ENCODE measurements around the gene FAM13A.

FAM13A gene

DNA sequence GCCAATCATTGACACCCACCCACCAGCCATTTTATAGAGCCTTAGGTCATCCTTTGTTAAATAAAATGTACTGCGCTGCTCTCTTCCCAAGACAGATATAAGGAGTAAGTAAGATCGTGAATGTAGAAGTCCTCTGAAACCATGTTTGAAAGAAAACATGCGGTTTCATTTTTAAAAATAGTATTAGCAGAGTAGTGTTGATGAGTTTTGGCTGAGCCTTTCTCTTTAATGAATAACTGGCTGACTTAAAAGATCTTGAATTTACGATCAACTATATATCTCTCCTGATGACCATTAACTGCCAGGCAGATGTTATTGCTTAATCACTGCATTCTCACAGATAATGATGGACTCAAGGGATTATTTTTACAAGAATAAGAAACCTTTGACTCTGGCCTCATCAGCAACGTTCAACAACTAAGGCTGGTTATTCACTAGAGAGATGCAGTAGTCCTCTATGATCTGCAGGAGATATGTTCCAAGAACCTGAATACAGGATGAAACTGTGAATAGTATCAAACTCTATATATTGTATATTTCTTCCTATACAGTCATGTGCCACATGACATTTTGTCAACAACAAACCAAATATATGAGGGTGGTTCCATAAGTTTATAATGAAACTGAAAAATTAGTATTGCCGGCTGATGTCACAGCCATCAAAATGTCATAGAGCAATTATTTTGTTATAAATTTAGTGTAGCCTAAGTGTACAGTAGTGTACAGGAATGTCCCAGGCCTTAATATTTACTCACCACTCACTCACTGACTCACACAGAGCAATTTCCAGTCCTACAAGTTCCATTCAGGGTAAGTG is 80.8 kb downstream of the FAM13A start:
- ChIA-PET POLR2A (no interaction called here), CTCF (no interaction called here)
- DNase-seq (ENCODE audit: extremely low spot score), result no peak

GRCh38 chr4:88971536-88971935 is 85.4 kb downstream of the FAM13A start:
- no peak for TF ChIP-seq PKNOX1 (IDR thresholded peaks at IDR 0.05)
- TF ChIP-seq BHLHE40 (IDR thresholded peaks at IDR 0.05; ENCODE audit: borderline replicate concordance), result no peak
- TF ChIP-seq HDGF (IDR thresholded peaks at IDR 0.05; ENCODE audit: borderline replicate concordance), result no peak
- no peak for TF ChIP-seq FOXA1 (IDR thresholded peaks at IDR 0.05)
- TF ChIP-seq FOXK2 (IDR thresholded peaks at IDR 0.05), result no peak
- no peak for TF ChIP-seq LEF1 (IDR thresholded peaks at IDR 0.05; ENCODE audit: borderline replicate concordance)
- no peak for TF ChIP-seq L3MBTL2 (conservative IDR thresholded peaks at IDR 0.05)
- TF ChIP-seq ELF4 (IDR thresholded peaks at IDR 0.05), result no peak
- no peak for TF ChIP-seq SP1 (IDR thresholded peaks at IDR 0.05)
- TF ChIP-seq FOXM1 (IDR thresholded peaks at IDR 0.05; ENCODE audit: borderline replicate concordance), result no peak
- CTCF ChIA-PET, result no interaction called here
- DNase-seq (ENCODE audit: extremely low spot score), result no peak
- POLR2A ChIA-PET, result no interaction called here

More for the DNA sequence above, 80.8 kb downstream of the FAM13A start:
- TF ChIP-seq NFRKB (IDR thresholded peaks at IDR 0.05), result no peak
- no peak for TF ChIP-seq LEF1 (IDR thresholded peaks at IDR 0.05; ENCODE audit: borderline replicate concordance)
- peak; percentile 6; the same call in 1 of the 2 replicates for TF ChIP-seq PKNOX1 (IDR thresholded peaks at IDR 0.05)

DNA sequence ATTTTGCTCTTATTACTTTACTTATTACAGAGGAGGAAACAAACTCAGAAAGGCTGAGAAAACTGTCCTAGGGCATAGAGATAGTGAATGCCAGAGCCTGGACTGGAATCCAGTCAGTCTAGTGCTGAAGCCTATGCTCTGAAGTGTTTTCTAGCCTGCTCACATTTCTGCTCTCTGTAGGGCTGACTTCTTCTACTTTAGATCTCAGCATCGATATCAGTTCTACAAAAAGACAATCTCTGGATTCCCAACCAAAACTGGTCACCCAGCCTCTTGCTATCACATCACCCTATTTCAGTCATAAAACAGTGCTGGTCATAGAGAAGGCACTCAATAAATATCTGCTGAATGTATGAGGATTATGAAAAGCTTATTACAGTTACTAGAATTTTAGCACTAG is 87.2 kb downstream of the FAM13A start:
- TF ChIP-seq FOXA1 (IDR thresholded peaks at IDR 0.05) (no peak), ZNF384 (IDR thresholded peaks at IDR 0.05) (no peak), TARDBP (IDR thresholded peaks at IDR 0.05) (no peak), FOXM1 (IDR thresholded peaks at IDR 0.05; ENCODE audit: borderline replicate concordance) (no peak), BHLHE40 (IDR thresholded peaks at IDR 0.05; ENCODE audit: borderline replicate concordance) (no peak), SUZ12 (IDR thresholded peaks at IDR 0.05) (no peak)
- ChIA-PET CTCF (no interaction called here), POLR2A (no interaction called here)
- DNase-seq (ENCODE audit: extremely low spot score), result no peak

DNA sequence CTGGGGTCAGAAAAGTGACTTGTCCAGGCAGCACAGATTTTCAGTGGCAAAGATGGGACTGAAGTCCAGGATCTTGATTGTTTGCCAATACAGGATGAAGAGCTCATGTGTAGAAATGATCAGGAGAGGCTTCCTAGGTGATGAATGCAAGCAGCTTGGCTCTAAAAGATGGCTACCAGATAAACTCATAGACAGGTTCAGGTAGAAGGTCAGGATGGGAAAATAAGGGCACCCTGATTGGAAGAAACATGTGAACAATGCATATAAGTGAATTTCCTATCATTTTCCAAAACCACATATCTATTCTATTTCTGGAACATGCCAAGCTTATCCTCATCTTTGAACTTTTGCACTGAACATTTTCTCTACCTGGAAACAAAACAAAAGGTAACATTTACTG is 87.7 kb downstream of the FAM13A start:
- ChIA-PET POLR2A (no interaction called here), CTCF (no interaction called here)
- TF ChIP-seq SP1 (IDR thresholded peaks at IDR 0.05) (no peak), ARNT (IDR thresholded peaks at IDR 0.05) (no peak), ELF4 (IDR thresholded peaks at IDR 0.05) (no peak), L3MBTL2 (conservative IDR thresholded peaks at IDR 0.05) (no peak), BHLHE40 (IDR thresholded peaks at IDR 0.05; ENCODE audit: borderline replicate concordance) (no peak), HDGF (IDR thresholded peaks at IDR 0.05; ENCODE audit: borderline replicate concordance) (no peak), TARDBP (IDR thresholded peaks at IDR 0.05) (no peak), NFRKB (IDR thresholded peaks at IDR 0.05) (no peak), FOXA1 (IDR thresholded peaks at IDR 0.05) (no peak)
- no peak for DNase-seq (ENCODE audit: extremely low spot score)

GRCh38 chr4:88967883-88968331 is 89.1 kb downstream of the FAM13A start:
- ChIA-PET POLR2A (no interaction called here), CTCF (no interaction called here)
- TF ChIP-seq ARNT (IDR thresholded peaks at IDR 0.05) (no peak), ELF4 (IDR thresholded peaks at IDR 0.05) (no peak), TARDBP (IDR thresholded peaks at IDR 0.05) (no peak), BHLHE40 (IDR thresholded peaks at IDR 0.05; ENCODE audit: borderline replicate concordance) (no peak), ZNF384 (IDR thresholded peaks at IDR 0.05) (no peak), L3MBTL2 (conservative IDR thresholded peaks at IDR 0.05) (no peak), SP1 (IDR thresholded peaks at IDR 0.05) (no peak), PKNOX1 (IDR thresholded peaks at IDR 0.05) (no peak), FOXA1 (IDR thresholded peaks at IDR 0.05) (no peak), NFRKB (IDR thresholded peaks at IDR 0.05) (no peak), FOXM1 (IDR thresholded peaks at IDR 0.05; ENCODE audit: borderline replicate concordance) (no peak), CTBP1 (IDR thresholded peaks at IDR 0.05; ENCODE audit: borderline replicate concordance) (no peak)
- no peak for DNase-seq (ENCODE audit: extremely low spot score)

DNA sequence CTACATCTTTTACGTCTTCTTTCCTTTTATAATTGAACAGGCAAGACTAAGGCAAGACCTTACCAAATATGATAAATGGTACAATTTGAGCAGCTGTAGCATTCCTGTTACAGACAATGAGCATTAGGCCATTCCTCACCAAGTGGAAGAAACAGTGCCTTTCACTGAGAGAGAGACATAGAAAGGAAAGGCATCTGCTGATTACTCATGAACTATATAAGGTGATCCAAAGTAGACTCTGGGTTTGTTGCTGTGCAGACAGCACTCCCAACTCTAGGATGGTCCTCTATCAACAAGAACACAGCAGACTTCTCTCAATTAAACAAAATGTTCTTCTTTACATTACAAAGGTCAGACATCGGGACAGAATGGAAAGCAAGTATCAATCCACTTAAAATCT is 91.9 kb downstream of the FAM13A start:
- TF ChIP-seq ZNF384 (IDR thresholded peaks at IDR 0.05), result no peak
- TF ChIP-seq FOXM1 (IDR thresholded peaks at IDR 0.05; ENCODE audit: borderline replicate concordance), result no peak
- TF ChIP-seq ELF4 (IDR thresholded peaks at IDR 0.05), result no peak
- no peak for TF ChIP-seq L3MBTL2 (conservative IDR thresholded peaks at IDR 0.05)
- no peak for TF ChIP-seq CTBP1 (IDR thresholded peaks at IDR 0.05; ENCODE audit: borderline replicate concordance)
- no peak for TF ChIP-seq TARDBP (IDR thresholded peaks at IDR 0.05)
- TF ChIP-seq PKNOX1 (IDR thresholded peaks at IDR 0.05), result no peak
- TF ChIP-seq SUZ12 (IDR thresholded peaks at IDR 0.05), result no peak
- TF ChIP-seq FOXA1 (IDR thresholded peaks at IDR 0.05), result no peak
- TF ChIP-seq SP1 (IDR thresholded peaks at IDR 0.05), result no peak
- no peak for TF ChIP-seq HDGF (IDR thresholded peaks at IDR 0.05; ENCODE audit: borderline replicate concordance)
- no peak for TF ChIP-seq ARNT (IDR thresholded peaks at IDR 0.05)
- no peak for TF ChIP-seq BHLHE40 (IDR thresholded peaks at IDR 0.05; ENCODE audit: borderline replicate concordance)
- no peak for TF ChIP-seq FOXK2 (IDR thresholded peaks at IDR 0.05)
- no peak for TF ChIP-seq NFRKB (IDR thresholded peaks at IDR 0.05)
- TF ChIP-seq LEF1 (IDR thresholded peaks at IDR 0.05; ENCODE audit: borderline replicate concordance), result no peak

More for the DNA sequence above, 91.9 kb downstream of the FAM13A start:
- POLR2A ChIA-PET, result no interaction called here
- DNase-seq (ENCODE audit: extremely low spot score), result no peak
- CTCF ChIA-PET, result no interaction called here

All from HEK293T (cell line).